Measurements from ENCODE around the gene KLF3. TPM values are rescaled to one million over a fixed set of nuclear protein-coding genes. Genes with fewer than 3 reads are reported as not detected.

Gene KLF3
- total RNA-seq, 1 donor from 2014 or later = 25.3 TPM

DNA sequence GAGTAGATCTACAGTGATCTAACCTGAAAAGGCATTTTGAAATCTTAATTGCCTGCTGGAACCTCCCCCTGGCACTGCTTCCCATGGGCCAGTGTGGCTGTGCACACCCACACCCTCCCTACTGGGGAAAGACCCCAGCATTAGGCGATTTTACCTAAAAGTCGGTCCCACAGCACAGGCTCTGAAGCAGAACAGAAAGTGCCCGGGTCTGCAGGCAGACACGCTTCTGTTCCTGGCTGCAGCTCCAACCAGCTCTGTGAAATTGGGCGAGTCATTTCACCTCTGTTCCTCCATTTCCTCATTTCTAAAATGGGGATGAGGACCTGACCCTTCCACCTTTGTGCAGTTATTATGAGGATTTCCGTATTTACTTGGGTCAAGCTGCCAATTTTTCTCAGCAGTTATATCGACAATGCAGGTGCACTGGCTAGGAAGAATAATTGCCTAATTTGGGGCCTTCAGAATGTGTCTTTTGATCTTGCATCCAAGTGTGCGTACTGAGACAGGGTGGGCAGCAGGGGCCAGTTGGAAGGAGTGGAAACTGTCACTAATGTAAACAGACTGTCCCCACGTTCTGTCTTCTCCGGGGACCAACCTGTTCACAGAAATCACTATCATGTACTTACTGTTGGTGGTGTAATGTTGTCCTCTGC is 7.1 kb downstream of the KLF3 start:
- intact Hi-C loops (cut with DNase I) = loop anchor here (2.0 to 5.0 kb wide), 2 partner anchors 289 to 608 kb away; no protein-coding TSS in a partner anchor

GRCh38 chr4:38671592-38671940 is 7.6 kb downstream of the KLF3 start:
- no peak for DNase-seq (ENCODE audit: low spot score)
- intact Hi-C loops (cut with DNase I) = loop anchor here (2.0 to 5.0 kb wide), 2 partner anchors 289 to 609 kb away; no protein-coding TSS in a partner anchor

More for the DNA sequence above, 7.1 kb downstream of the KLF3 start:
- DNase-seq (ENCODE audit: low spot score) = no peak

- no peak for DNase-seq (ENCODE audit: low spot score)
- intact Hi-C loops (cut with DNase I) = loop anchor here (2.0 to 5.0 kb wide), 2 partner anchors 290 to 481 kb away; no protein-coding TSS in a partner anchor
Observed at GRCh38 chr4:38672074-38672396, 8.0 kb downstream of the KLF3 start.

- intact Hi-C loops (cut with DNase I) = loop anchor here (2.0 to 5.0 kb wide), 2 partner anchors 290 to 482 kb away; no protein-coding TSS in a partner anchor
- DNase-seq (ENCODE audit: low spot score) = no peak
Observed at GRCh38 chr4:38672397-38673129, 8.6 kb downstream of the KLF3 start.

- intact Hi-C loops (cut with DNase I) = loop anchor here (2.0 to 5.0 kb wide), 2 partner anchors 291 to 483 kb away; no protein-coding TSS in a partner anchor
- DNase-seq (ENCODE audit: low spot score) = no peak
Observed at GRCh38 chr4:38673130-38673978, 9.4 kb downstream of the KLF3 start.

- no peak for DNase-seq (ENCODE audit: low spot score)
Observed at GRCh38 chr4:38674258-38675144, 10.5 kb downstream of the KLF3 start.

GRCh38 chr4:38675146-38676121 is 11.4 kb downstream of the KLF3 start:
- DNase-seq (ENCODE audit: low spot score) = no peak
- intact Hi-C loops (cut with DNase I) = loop anchor here (1.0 kb wide), 2 partner anchors 356 to 495 kb away; no protein-coding TSS in a partner anchor

More at GRCh38 chr4:38674258-38675144, 10.5 kb downstream of the KLF3 start:
- intact Hi-C loops (cut with DNase I) = loop anchor here (1.0 to 5.0 kb wide), 3 partner anchors 292 to 494 kb away; no protein-coding TSS in a partner anchor

GRCh38 chr4:38676986-38677385 is 13.0 kb downstream of the KLF3 start:
- DNase-seq (ENCODE audit: low spot score) = no peak
- intact Hi-C loops (cut with DNase I) = no loop called here

- intact Hi-C loops (cut with DNase I) = no loop called here
- DNase-seq (ENCODE audit: low spot score) = no peak
Observed at GRCh38 chr4:38677441-38677840, 13.4 kb downstream of the KLF3 start.

DNA sequence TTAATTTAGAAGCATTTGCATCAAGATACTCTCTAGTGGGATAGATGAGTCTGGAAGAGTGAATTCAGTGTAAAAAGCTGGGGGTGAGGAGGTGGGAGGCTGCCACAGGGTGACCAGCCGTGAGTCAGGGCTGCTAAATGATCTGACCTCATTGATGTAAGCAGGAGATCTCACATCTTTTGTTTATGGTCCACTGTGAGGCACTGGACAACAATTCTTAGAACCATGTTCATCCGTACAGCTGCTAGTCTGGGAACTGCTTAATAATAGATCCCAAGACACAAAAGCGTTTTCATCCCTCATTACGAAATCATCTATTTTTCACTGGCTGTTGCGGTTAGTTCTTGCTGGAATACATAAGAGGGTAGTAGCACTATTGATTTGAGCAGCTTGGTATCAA is 14.1 kb downstream of the KLF3 start:
- no peak for DNase-seq (ENCODE audit: low spot score)
- intact Hi-C loops (cut with DNase I) = no loop called here

DNA sequence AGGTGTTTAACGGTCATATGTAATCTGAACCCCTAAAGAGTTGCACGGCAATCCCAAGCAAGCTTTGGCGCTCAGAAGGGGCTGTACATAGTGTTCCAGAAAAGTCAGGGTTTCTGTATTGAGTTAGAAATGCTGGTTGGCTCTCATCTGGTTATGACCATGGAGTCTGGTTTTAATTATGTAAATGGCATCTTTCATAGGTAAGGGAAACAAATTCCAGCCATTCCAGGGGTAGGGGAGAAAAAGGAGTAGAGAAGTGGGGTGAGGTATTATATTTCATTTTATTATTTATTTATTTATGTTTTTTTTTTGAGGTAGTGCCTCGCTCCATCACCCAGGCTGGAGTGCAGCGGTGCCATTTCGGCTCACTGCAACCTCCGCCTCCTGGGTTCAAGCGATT is 15.9 kb downstream of the KLF3 start:
- intact Hi-C loops (cut with DNase I) = no loop called here
- DNase-seq (ENCODE audit: low spot score) = no peak

- intact Hi-C loops (cut with DNase I) = no loop called here
- DNase-seq (ENCODE audit: low spot score) = no peak
Observed at GRCh38 chr4:38681281-38681991, 17.4 kb downstream of the KLF3 start.

- intact Hi-C loops (cut with DNase I) = no loop called here
Observed at GRCh38 chr4:38682336-38682735, 18.3 kb downstream of the KLF3 start.

GRCh38 chr4:38683276-38683675 is 19.3 kb downstream of the KLF3 start:
- DNase-seq (ENCODE audit: low spot score) = no peak
- intact Hi-C loops (cut with DNase I) = no loop called here

More at GRCh38 chr4:38682336-38682735, 18.3 kb downstream of the KLF3 start:
- DNase-seq (ENCODE audit: low spot score) = no peak

GRCh38 chr4:38684271-38684670 is 20.3 kb downstream of the KLF3 start:
- intact Hi-C loops (cut with DNase I) = no loop called here
- no peak for DNase-seq (ENCODE audit: low spot score)

GRCh38 chr4:38684951-38685844 is 21.2 kb downstream of the KLF3 start:
- intact Hi-C loops (cut with DNase I) = no loop called here
- no peak for DNase-seq (ENCODE audit: low spot score)

All from cardiac septum (tissue), 1 donor.